Panc1 (cell line): ENCODE measurements around the gene OAF. TPM values are rescaled to one million over a fixed set of nuclear protein-coding genes. Genes with fewer than 3 reads are reported as not detected.

Source experiments
- ATAC-seq: fragments of 200-7000 bp; cut with Tn5 transposase; 2 replicates; pipeline ENCODE4 v1.9.1; 2020; ENCODE audit warnings: mild to moderate bottlenecking, moderate library complexity
- BruUV-seq: library from RNA; stranded (reverse); fragments of 400-500 nt; replicated peaks from 2 replicates; lab custom pipeline; 2021; lab: Mats Ljungman, UMichigan
- CTCF ChIA-PET: fragments of 300-600 bp; sonication (Branson Sonifier 250); formaldehyde crosslinking; loops from one replicate; lab custom pipeline; 2022; ENCODE audit warnings: antibody characterized with exemption; lab: Charles Lee
- POLR2A ChIA-PET: fragments of 300-600 bp; sonication (Branson Sonifier 250); formaldehyde crosslinking; loops from one replicate; lab custom pipeline; 2022; ENCODE audit warnings: antibody characterized with exemption; lab: Charles Lee
- DNase-seq: peaks from one replicate; pipeline ENCODE4 v3.0.0-alpha.2; 2010; ENCODE audit warnings: low read depth, low spot score
- H3K27ac ChIP-seq: 2 replicates; pipeline ENCODE4 v1.5.1; 2011; ENCODE audit warnings: mild to moderate bottlenecking, low read length, inconsistent platforms
- H3K27me3 ChIP-seq: fragments of 200-500 bp; sonication (Bioruptor generic); 2 replicates; pipeline ENCODE4 v1.6.0; 2014; ENCODE audit warnings: low read length, inconsistent platforms; ENCODE audit not compliant: control insufficient read depth, insufficient read depth
- H3K36me3 ChIP-seq: fragments of 200-500 bp; sonication (Bioruptor generic); 2 replicates; pipeline ENCODE4 v1.5.1; 2014; ENCODE audit warnings: inconsistent platforms, mild to moderate bottlenecking, low read length, moderate library complexity; ENCODE audit not compliant: control insufficient read depth, insufficient read depth
- H3K4me1 ChIP-seq: 2 replicates; pipeline ENCODE4 v1.5.1; 2011; ENCODE audit warnings: inconsistent platforms, mild to moderate bottlenecking, low read length, moderate library complexity; ENCODE audit not compliant: control insufficient read depth, insufficient read depth
- H3K4me3 ChIP-seq, 2 experiments: 2 replicates each; pipeline ENCODE4 v1.5.1; 2011 to 2012; ENCODE audit warnings: low read depth in 2 of 2, low read length in 2 of 2, mild to moderate bottlenecking in 2 of 2, inconsistent platforms in 1 of 2, moderate library complexity in 1 of 2
- H3K9me3 ChIP-seq: fragments of 200-500 bp; sonication (Bioruptor generic); 2 replicates; pipeline ENCODE4 v1.5.1; 2014; ENCODE audit warnings: low read depth, mild to moderate bottlenecking, inconsistent platforms, low read length, moderate library complexity; ENCODE audit not compliant: control insufficient read depth, insufficient read depth
- POLR2AphosphoS5 ChIP-seq: IDR thresholded peaks from 2 replicates; pipeline ENCODE4 v1.6.1; 2012; ENCODE audit warnings: mild to moderate bottlenecking, low read depth, low read length, moderate library complexity
- in situ Hi-C: cut with HindIII; loops from 2 replicates; pipeline ENCODE4 v1.10.0; 2016; ENCODE audit warnings: low sequenced_read_pairs, low pct_unique_long_range_greater_than_20kb
- intact Hi-C: fragments of 100-400 bp; cut with micrococcal nuclease; formaldehyde crosslinking; loops from one replicate; pipeline ENCODE4 v1.10.0; 2022; ENCODE audit not compliant: unreplicated experiment
- total RNA-seq: library from RNA; stranded (reverse); gene quantifications from one replicate; pipeline ENCODE4 v1.2.1, GENCODE V29; 2021; ENCODE audit not compliant: unreplicated experiment
- TF ChIP-seq, protein P1 (sequence below), 2 experiments: IDR thresholded peaks; 2 replicates each; pipeline ENCODE4 v1.6.1; 2011 to 2012; ENCODE audit warnings: low read depth in 2 of 2, control low read depth in 1 of 2, low read length in 1 of 2, mild to moderate bottlenecking in 1 of 2, moderate library complexity in 1 of 2; ENCODE audit not compliant: insufficient read depth in 1 of 2

OAF gene
- total RNA-seq, 1 experiment from 2014 or later: 13.7 TPM

DNA sequence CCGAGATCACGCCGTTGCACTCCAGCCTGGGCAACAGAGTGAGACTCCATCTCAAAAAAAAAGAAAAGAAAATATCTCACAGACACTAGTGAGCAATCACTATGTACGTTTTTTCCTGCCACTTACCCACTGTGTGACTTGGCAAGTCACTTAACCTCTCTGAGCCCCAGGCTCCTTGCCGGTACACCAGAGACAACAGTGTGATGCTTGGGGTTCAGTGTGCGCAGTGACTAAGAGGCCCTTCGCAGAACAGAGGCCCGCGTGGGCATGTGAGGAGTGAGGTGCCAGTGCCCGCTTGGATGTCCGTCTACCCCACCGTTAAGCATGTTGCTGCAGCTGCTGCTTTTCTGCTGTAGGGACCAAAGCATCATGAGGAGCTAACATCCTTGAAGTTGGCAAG, 6.7 kb downstream of the OAF start:
- Histone ChIP-seq H3K27ac (no peak overlapping the region), H3K4me3 (no peak overlapping the region), H3K27me3 (no peaks in the 10 kb centered on the region), H3K36me3 (no peaks in the 10 kb centered on the region), H3K4me1 (no peaks in the 10 kb centered on the region; the same call in 1 of the 2 replicates), H3K9me3 (no peaks in the 10 kb centered on the region)
- no TSS peak for BruUV-seq
- no peak for DNase-seq
- CTCF ChIA-PET: no interaction called here
- POLR2A ChIA-PET: no interaction called here
- in situ Hi-C loops: no loop called here
- no peak for ATAC-seq
- intact Hi-C loops: no loop called here
- TF ChIP-seq, protein P1, sequence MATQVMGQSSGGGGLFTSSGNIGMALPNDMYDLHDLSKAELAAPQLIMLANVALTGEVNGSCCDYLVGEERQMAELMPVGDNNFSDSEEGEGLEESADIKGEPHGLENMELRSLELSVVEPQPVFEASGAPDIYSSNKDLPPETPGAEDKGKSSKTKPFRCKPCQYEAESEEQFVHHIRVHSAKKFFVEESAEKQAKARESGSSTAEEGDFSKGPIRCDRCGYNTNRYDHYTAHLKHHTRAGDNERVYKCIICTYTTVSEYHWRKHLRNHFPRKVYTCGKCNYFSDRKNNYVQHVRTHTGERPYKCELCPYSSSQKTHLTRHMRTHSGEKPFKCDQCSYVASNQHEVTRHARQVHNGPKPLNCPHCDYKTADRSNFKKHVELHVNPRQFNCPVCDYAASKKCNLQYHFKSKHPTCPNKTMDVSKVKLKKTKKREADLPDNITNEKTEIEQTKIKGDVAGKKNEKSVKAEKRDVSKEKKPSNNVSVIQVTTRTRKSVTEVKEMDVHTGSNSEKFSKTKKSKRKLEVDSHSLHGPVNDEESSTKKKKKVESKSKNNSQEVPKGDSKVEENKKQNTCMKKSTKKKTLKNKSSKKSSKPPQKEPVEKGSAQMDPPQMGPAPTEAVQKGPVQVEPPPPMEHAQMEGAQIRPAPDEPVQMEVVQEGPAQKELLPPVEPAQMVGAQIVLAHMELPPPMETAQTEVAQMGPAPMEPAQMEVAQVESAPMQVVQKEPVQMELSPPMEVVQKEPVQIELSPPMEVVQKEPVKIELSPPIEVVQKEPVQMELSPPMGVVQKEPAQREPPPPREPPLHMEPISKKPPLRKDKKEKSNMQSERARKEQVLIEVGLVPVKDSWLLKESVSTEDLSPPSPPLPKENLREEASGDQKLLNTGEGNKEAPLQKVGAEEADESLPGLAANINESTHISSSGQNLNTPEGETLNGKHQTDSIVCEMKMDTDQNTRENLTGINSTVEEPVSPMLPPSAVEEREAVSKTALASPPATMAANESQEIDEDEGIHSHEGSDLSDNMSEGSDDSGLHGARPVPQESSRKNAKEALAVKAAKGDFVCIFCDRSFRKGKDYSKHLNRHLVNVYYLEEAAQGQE (IDR thresholded peaks at IDR 0.05; ENCODE audit: insufficient read depth in 1 of 2, low read depth in 2 of 2, low read length in 1 of 2): no peak

DNA sequence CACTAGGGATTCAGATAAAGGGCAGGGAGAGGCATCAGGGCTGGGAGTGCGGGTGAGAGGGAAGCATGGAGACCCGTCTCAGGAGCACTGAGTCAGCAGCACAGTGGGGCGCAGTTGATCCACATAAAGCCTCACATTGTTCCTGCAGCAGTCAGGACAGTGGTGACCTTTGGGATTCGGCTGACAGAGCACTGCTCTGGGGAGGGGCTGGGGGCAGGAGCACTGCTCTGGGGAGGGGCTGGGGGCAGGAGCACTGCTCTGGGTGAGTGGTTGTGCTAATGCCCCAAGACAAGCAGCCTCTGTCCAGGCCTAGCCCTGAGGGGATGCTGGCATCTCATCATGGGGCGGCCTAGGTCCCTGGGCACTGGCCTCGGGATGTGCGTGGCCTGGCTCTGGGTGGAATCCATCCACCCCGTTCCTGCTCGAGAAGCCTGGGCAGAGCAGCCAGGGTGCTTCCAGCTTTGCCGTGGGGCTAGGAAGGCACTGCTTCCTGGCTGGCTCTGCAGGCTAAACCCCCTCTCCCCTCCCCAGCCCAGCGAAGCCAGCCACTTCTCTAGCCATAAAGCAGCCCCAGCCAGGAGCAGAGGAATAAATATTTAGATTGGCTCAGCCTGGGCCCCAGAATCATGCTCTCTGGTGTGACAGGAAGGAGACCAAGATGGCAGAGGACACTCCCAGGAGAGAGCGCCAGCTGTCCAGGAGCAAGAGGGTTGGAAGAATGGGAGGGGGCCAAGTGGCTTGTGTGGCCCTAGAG, 7.3 kb downstream of the OAF start:
- ATAC-seq: peak; percentile 10; the same call in 1 of the 2 replicates
- intact Hi-C loops: no loop called here
- no peak overlapping the region for H3K4me3 ChIP-seq

More for the DNA sequence above, 7.3 kb downstream of the OAF start:
- in situ Hi-C loops: no loop called here
- ChIA-PET POLR2A (no interaction called here), CTCF (no interaction called here)
- H3K4me1 ChIP-seq: no peaks in the 10 kb centered on the region; the same call in 1 of the 2 replicates
- H3K27ac ChIP-seq: no peak overlapping the region
- no peaks in the 10 kb centered on the region for H3K27me3 ChIP-seq
- no peak for DNase-seq
- no TSS peak for BruUV-seq
- no peaks in the 10 kb centered on the region for H3K9me3 ChIP-seq
- no peaks in the 10 kb centered on the region for H3K36me3 ChIP-seq
- no peak for TF ChIP-seq POLR2AphosphoS5
- TF ChIP-seq, protein P1 (IDR thresholded peaks at IDR 0.05; ENCODE audit: insufficient read depth in 1 of 2, low read depth in 2 of 2, low read length in 1 of 2): no peak
